HTERT RPE-1 (cell line): ENCODE results near the gene ADD3.
"Not testable (repeated sequence)": the region's sequence is repeated elsewhere in the genome, so short reads cannot be mapped to it uniquely, and the experiment has no call there.

ENCODE experiments used
- in situ Hi-C: fragments of 300-500 bp; cut with MboI; formaldehyde crosslinking; loops from 4 replicates; pipeline ENCODE4 v1.14.3; 2020; ENCODE audit warnings: low sequenced_read_pairs

ADD3 gene

DNA sequence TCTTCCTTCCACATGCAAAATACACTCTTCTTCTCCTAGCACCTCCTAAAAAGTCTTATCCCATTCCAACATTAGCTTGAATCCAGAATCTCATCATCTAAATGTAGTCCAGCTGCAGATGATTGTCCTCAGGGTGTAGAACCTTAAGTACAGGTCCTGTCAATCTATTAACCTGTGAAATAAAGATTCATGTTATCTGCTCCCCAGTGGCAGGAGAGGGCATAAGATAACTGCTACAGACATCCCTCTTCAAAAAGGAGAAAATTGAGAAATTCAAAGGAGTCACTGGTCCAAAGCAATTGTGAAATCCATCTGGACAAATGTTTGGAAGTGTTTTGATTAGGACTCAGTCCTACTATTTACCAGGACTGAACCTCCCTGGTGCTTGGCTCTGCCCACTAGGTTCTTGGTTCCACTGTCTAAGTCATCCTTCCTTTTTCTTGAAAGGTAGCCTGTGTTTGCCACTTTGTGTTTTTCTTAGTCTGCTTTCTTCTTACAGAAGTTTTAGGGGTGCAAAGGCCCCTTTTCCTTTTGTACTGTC is 96.2 kb downstream of the ADD3 start:
- in situ Hi-C loops: no loop called here

- in situ Hi-C loops: no loop called here
These were observed 98.1 kb downstream of the ADD3 start for GRCh38 chr10:110105873-110106272.

DNA sequence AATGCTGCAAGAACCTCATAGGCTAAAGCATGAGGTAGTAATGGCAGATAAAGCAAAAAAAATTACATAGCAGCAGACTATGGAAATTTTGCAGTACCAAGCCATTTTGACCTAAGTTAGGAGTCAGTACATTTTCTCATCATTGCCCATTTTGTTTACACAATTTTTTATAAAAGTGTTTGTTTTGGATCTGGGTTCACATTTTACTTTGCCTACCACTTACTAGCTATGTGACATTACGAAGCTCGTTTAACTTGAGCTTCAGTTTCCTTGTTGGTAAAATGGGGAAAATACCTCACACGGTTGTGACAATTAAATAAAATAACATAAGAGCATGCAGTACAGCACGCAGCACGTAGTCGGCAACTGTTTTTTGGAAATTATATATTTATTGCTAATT is 99.6 kb downstream of the ADD3 start:
- in situ Hi-C loops: no loop called here

GRCh38 chr10:110107887-110108286 is 100.1 kb downstream of the ADD3 start:
- in situ Hi-C loops: no loop called here

GRCh38 chr10:110109511-110109910 is 101.7 kb downstream of the ADD3 start:
- in situ Hi-C loops: no loop called here

DNA sequence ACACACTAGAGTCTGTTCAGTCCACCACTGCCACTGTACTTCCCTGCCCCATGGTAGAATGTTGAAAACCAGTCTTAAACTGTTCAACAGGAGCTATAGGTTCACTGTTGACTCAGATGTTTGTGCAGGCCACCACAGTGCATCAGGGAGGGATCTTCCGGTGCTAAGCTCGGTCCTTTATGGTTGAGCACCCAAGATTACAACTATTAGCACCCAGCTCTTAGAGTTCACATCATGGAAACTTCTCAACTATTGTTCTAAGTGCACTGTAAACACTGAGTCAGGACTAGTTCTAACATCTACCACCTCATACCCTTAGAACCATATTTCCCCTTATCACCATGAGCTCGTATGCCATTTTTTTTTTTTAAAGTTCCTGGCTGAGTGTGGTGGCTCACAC is 102.6 kb downstream of the ADD3 start:
- in situ Hi-C loops: no loop called here

GRCh38 chr10:110113670-110114337 is 106.0 kb downstream of the ADD3 start:
- in situ Hi-C loops: no loop called here

DNA sequence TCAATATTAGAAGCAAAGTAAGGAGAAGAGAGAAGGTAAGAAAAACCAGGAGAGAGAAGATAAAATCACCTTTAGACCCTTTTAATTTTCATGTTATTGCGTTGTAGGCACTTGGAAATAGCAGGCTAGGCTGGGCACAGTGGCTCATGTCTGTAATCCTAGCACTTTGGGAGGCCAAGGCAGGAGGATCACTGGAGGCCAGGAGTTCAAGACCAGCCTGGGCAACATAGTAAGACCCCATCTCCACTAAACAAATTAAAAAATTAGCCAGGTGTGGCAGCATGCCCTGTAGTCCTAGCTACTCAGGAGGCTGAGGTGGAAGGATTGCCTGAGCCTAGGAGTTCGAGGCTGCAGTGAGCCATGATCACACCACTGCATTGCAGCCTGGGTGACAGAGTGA is 106.9 kb downstream of the ADD3 start:
- in situ Hi-C loops: not testable (repeated sequence)

DNA sequence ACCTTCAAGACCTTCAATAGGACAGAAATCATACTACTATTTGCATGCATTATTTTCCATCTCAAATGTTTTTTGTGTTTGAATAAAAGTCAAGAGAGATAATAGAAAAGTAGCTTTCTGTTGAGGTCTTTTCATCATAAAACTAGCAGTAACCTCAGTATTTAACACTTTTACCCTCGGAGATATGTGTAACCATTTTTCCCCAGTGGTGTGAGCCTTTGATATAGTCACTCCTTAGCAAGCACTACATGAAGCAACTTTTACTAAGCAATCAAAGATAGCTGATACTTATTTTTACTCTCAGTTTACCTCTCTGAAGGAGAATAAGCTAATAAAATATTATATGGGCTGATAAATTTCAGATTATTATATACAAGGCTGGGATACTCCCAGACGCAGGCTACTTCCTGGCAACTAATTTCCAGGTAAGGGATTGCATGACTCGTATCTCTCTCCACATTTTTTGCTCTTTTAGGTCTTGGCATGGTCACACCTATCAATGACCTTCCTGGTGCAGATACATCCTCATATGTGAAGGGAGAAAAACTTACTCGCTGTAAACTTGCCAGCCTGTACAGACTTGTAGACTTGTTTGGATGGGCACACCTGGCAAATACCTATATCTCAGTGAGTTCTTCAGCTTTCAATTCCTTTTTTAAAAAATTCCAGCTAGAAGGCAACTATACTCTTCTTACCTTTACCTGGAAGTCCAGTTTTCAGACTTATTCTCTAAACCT is 108.2 kb downstream of the ADD3 start:
- in situ Hi-C loops: no loop called here

- in situ Hi-C loops: no loop called here
These were observed 111.3 kb downstream of the ADD3 start for GRCh38 chr10:110118891-110119621.

- in situ Hi-C loops: no loop called here
These were observed 115.8 kb downstream of the ADD3 start for GRCh38 chr10:110123594-110123993.

- in situ Hi-C loops: loop anchor here (25.0 kb wide), 1 partner anchor 133 kb away; no protein-coding TSS in a partner anchor
These were observed 121.7 kb downstream of the ADD3 start for GRCh38 chr10:110129490-110129889.

DNA sequence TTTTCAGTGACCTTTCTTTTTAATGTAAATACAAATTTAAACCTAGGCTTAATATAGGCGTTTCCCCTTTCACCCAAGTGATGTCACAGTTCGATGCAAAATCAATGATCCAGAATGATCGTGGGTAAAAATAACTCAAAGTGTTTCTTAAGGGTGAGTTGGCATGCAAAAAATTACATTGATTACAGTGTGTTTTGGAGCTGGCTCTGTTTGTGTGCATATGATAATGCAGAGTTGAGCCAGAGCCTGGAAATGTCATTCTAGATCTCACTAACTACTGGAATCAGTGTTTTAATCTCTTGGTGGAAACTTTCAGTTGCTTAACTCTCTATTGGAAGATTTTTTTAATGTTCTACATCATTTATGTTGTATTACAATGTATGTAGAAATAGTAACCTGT is 127.1 kb downstream of the ADD3 start:
- in situ Hi-C loops: loop anchor here (25.0 kb wide), 1 partner anchor 127 kb away; no protein-coding TSS in a partner anchor

- in situ Hi-C loops: loop anchor here (25.0 kb wide), 1 partner anchor 126 kb away; no protein-coding TSS in a partner anchor
These were observed 128.1 kb downstream of the ADD3 start for GRCh38 chr10:110135836-110136235.

GRCh38 chr10:110137142-110137545 is 129.4 kb downstream of the ADD3 start:
- in situ Hi-C loops: loop anchor here (25.0 kb wide), 1 partner anchor 125 kb away; no protein-coding TSS in a partner anchor

GRCh38 chr10:110138197-110138812 is 130.5 kb downstream of the ADD3 start:
- in situ Hi-C loops: loop anchor here (25.0 kb wide), 1 partner anchor 124 kb away; no protein-coding TSS in a partner anchor

- in situ Hi-C loops: loop anchor here (25.0 kb wide), 1 partner anchor 121 kb away; no protein-coding TSS in a partner anchor
These were observed 133.4 kb downstream of the ADD3 start for GRCh38 chr10:110141185-110141584.

DNA sequence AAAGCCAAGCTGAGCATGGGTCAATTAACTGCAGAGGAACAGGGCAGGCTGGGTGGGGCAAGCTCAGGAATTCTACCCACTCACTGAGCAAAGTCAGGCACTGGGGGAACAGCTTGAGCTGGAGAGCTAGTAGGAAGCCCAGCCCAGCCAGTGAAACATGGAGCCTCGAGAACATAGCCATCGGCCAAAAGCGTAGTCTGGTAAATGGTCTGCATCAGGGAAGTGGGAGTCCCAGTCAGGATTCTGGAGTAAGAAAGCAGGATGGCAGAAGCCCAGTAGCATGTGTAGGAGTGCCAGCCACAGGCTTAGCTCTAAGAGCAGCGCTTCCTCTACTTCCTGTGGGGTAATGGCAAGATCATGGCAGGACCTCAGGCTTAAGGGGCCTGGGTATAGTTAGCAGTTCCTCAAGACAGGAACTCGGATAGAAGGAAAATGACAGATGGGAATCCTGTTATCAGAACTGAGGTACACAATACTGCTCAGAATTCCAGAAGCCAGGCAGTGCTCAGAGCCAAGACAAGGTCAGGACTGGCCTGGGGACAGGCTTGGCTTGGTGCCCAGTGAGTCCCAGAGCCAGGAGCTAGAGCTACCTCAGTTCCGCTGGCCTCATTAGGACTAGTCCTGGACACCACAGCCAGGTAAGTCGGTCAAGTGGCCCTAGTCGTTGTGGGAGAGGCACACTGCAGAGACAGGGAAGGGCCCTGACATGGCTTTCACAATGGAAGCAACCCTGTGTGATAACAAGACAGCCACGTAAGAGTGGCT is 134.3 kb downstream of the ADD3 start:
- in situ Hi-C loops: loop anchor here (25.0 kb wide), 1 partner anchor 120 kb away; no protein-coding TSS in a partner anchor

DNA sequence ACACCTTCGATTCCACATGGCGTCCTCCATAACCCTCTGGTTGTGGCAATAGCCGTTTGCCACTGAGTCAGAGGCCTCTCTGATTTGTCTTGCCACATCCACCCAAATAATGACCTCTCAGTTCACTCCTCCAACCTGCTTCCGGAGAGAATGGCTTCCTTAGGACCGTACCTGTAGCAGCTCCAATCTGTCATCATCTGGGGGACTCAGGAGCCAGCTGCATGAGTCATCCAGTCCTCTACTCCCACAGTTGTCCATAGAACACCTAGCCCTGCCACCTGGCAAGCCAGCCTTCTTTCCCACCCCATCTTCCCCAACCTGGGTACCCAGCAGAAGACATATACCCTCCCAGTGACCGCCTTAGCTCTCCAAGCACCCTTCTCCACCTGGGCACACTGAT is 135.2 kb downstream of the ADD3 start:
- in situ Hi-C loops: loop anchor here (25.0 kb wide), 1 partner anchor 119 kb away; no protein-coding TSS in a partner anchor

- in situ Hi-C loops: loop anchor here (25.0 kb wide), 1 partner anchor 118 kb away; no protein-coding TSS in a partner anchor
These were observed 136.7 kb downstream of the ADD3 start for GRCh38 chr10:110144507-110144906.
